B cell (primary cell): Measurements from ENCODE around the gene CEL. TPM values are rescaled to one million over a fixed set of nuclear protein-coding genes. Genes with fewer than 3 reads are reported as not detected.

Experiments
- ATAC-seq: fragments of 200-7000 bp; cut with Tn5 transposase; one replicate; pipeline ENCODE4 v1.10.0; 2021; ENCODE audit warnings: low read depth, mild to moderate bottlenecking, moderate number of reproducible peaks, moderate library complexity
- CTCF ChIA-PET: fragments of 350-600 bp; sonication (Branson Sonifier 250); formaldehyde crosslinking; loops from one replicate; lab custom pipeline; 2021; ENCODE audit warnings: antibody characterized with exemption, inconsistent platforms; lab: Charles Lee
- POLR2A ChIA-PET: fragments of 350-600 bp; sonication (Branson Sonifier 250); formaldehyde crosslinking; loops from one replicate; lab custom pipeline; 2021; ENCODE audit warnings: antibody characterized with exemption; lab: Charles Lee
- DNase-seq: peaks from one replicate; pipeline ENCODE4 v3.0.0; 2013
- H2AFZ ChIP-seq: 2 replicates; pipeline ENCODE4 v1.6.1; 2012; ENCODE audit warnings: mild to moderate bottlenecking, low read depth, low read length; ENCODE audit not compliant: insufficient read depth, poor library complexity, severe bottlenecking
- H3K27ac ChIP-seq, 2 donors: 1 replicate in 1 of 2; 2 replicates in 1 of 2; pipeline ENCODE4 v1.5.1; 2012 to 2013; ENCODE audit warnings: low read length in 2 of 2, mild to moderate bottlenecking in 2 of 2, moderate library complexity in 1 of 2
- H3K27me3 ChIP-seq, 4 experiments: fragments of 200-600 bp in 1 of 4; sonication (generic) in 1 of 4; replicated peaks in 1 of 4; 1 replicate in 2 of 4; 2 replicates in 2 of 4; pipeline versions ENCODE4 v1.6.1 to v1.7.0; 2013 to 2016; ENCODE audit warnings: low read length in 3 of 4, mild to moderate bottlenecking in 2 of 4, mixed read lengths in 1 of 4, moderate library complexity in 1 of 4; ENCODE audit not compliant: insufficient read depth in 4 of 4, control insufficient read depth in 3 of 4; ENCODE audit errors: control extremely low read depth in 1 of 4
- H3K36me3 ChIP-seq, 2 experiments: replicated peaks in 1 of 2; 1 replicate in 1 of 2; 2 replicates in 1 of 2; pipeline versions ENCODE4 v1.6.1 to v1.7.1; 2013; ENCODE audit warnings: low read length in 1 of 2; ENCODE audit not compliant: insufficient read depth in 2 of 2, control insufficient read depth in 1 of 2; ENCODE audit errors: control extremely low read depth in 1 of 2, extremely low read depth in 1 of 2
- H3K4me1 ChIP-seq, 2 donors: fragments of 200-600 bp in 1 of 2; sonication (generic) in 1 of 2; 1 replicate in 1 of 2; 2 replicates in 1 of 2; pipeline versions ENCODE4 v1.5.1 to v1.6.1; 2013 to 2017; ENCODE audit warnings: low read length in 2 of 2; ENCODE audit not compliant: control insufficient read depth in 2 of 2, insufficient read depth in 2 of 2
- H3K4me2 ChIP-seq: replicated peaks from 2 replicates; pipeline ENCODE3; 2012; ENCODE audit warnings: mild to moderate bottlenecking, low read depth, low read length; ENCODE audit not compliant: poor library complexity, severe bottlenecking
- H3K4me3 ChIP-seq, 5 experiments: fragments of 200-600 bp in 1 of 5; sonication (generic) in 1 of 5; 1 replicate in 3 of 5; 2 replicates in 2 of 5; pipeline versions ENCODE4 v1.5.1 to v1.7.0; 2011 to 2016; ENCODE audit warnings: low read length in 4 of 5, mild to moderate bottlenecking in 4 of 5, low read depth in 2 of 5, control low read depth in 1 of 5, moderate library complexity in 1 of 5; ENCODE audit not compliant: insufficient read depth in 1 of 5; ENCODE audit errors: control extremely low read depth in 1 of 5, extremely low read depth in 1 of 5
- H3K79me2 ChIP-seq: fragments of 200-600 bp; sonication (generic); one replicate; pipeline ENCODE4 v1.6.0; 2016; ENCODE audit warnings: low read length; ENCODE audit not compliant: control insufficient read depth, insufficient read depth
- H3K9ac ChIP-seq: fragments of 200-600 bp; sonication (generic); 2 replicates; pipeline ENCODE4 v1.6.1; 2017; ENCODE audit warnings: mild to moderate bottlenecking, low read length, moderate library complexity
- H3K9me3 ChIP-seq, 3 donors: one replicate each; pipeline versions ENCODE4 v1.6.1 to v1.7.1; 2013; ENCODE audit warnings: low read length in 2 of 3; ENCODE audit not compliant: control insufficient read depth in 2 of 3, insufficient read depth in 1 of 3; ENCODE audit errors: control extremely low read depth in 1 of 3
- H4K20me1 ChIP-seq: 2 replicates; pipeline ENCODE4 v1.6.0; 2012; ENCODE audit warnings: mild to moderate bottlenecking, low read length; ENCODE audit not compliant: insufficient read depth, control insufficient read depth, poor library complexity, severe bottlenecking
- H3K27ac Mint-ChIP-seq: one replicate; pipeline ENCODE4 v1.8.0; 2021; ENCODE audit warnings: mixed read lengths
- H3K27me3 Mint-ChIP-seq: one replicate; pipeline ENCODE4 v1.8.0; 2021; ENCODE audit warnings: mixed read lengths
- H3K4me1 Mint-ChIP-seq: one replicate; pipeline ENCODE4 v1.8.0; 2021; ENCODE audit warnings: mixed read lengths
- H3K4me3 Mint-ChIP-seq: one replicate; pipeline ENCODE4 v1.8.0; 2021; ENCODE audit warnings: mixed read lengths
- H3K9me3 Mint-ChIP-seq: one replicate; pipeline ENCODE4 v1.8.0; 2022; ENCODE audit warnings: mixed read lengths; ENCODE audit not compliant: insufficient read depth
- CTCF ChIP-seq: fragments of 200-600 bp; IDR thresholded peaks from one replicate; pipeline ENCODE4 v1.8.0; 2022; ENCODE audit warnings: antibody characterized with exemption, mild to moderate bottlenecking
- EZH2 ChIP-seq: IDR thresholded peaks from 2 replicates; pipeline ENCODE4 v1.6.1; 2012; ENCODE audit warnings: borderline replicate concordance, low read depth, mild to moderate bottlenecking, moderate library complexity, low read length; ENCODE audit not compliant: insufficient read depth, poor library complexity, severe bottlenecking
- WGBS: methylation state at CpG from one replicate; pipeline ENCODE4 v1.1.5; 2013; ENCODE audit warnings: missing lambda C conversion rate; ENCODE audit not compliant: insufficient coverage; 5-methylcytosine and 5-hydroxymethylcytosine counted together
- intact Hi-C: fragments of 100-400 bp; cut with micrococcal nuclease; formaldehyde crosslinking; loops from one replicate; pipeline ENCODE4 v1.10.0; 2022
- polyA plus RNA-seq: library from polyadenylated mRNA; depleted of rRNA; stranded (reverse); fragments of >200 nt; gene quantifications from 2 replicates; pipeline ENCODE4 v1.2.3, GENCODE V29; 2012
- total RNA-seq, 2 donors: library from RNA; stranded (reverse); fragments of 120-200 nt in 1 of 2; gene quantifications; 1 replicate in 1 of 2; 2 replicates in 1 of 2; pipeline versions ENCODE4 v1.2.3 to v1.2.4, GENCODE V29; 2013 to 2022

CEL gene
- total and polyA plus RNA-seq, 2 donors (not counting 1 experiment from before 2014, with no cell fraction given) = 0.51 to 0.57 TPM

- Mint-ChIP-seq H3K27ac (no peak overlapping the region), H3K4me1 (peaks cover 19% of the 10 kb centered on the region), H3K9me3 (no peaks in the 10 kb centered on the region), H3K4me3 (no peak overlapping the region), H3K27me3 (no peaks in the 10 kb centered on the region)
- Histone ChIP-seq H3K4me3 (no peak overlapping the region), H3K9ac (no peak overlapping the region), H3K9me3 (no peaks in the 10 kb centered on the region), H3K27ac (no peak overlapping the region), H4K20me1 (no peaks in the 10 kb centered on the region), H3K79me2 (no peaks in the 10 kb centered on the region), H3K4me2 (no peak overlapping the region), H3K4me1 (peaks cover 9 to 28% of the 10 kb centered on the region in 2 donors), H3K27me3 (no peaks in the 10 kb centered on the region), H2AFZ (no peak overlapping the region), H3K36me3 (peaks cover 0 to 40% of the 10 kb centered on the region in 2 experiments)
- intact Hi-C loops = no loop called here
- POLR2A ChIA-PET = no interaction called here
- 16% methylated on average over 8 of the region's 8 CpGs for WGBS
- TF ChIP-seq CTCF (no peak), EZH2 (no peak)
- no peak for ATAC-seq
- CTCF ChIA-PET = interaction anchor here (1.6 kb wide), 1 partner anchor 87 kb away, joined by 5 read pairs; no protein-coding TSS in a partner anchor
- no peak for DNase-seq
Measured at GRCh38 chr9:133057006-133057405, 4.8 kb upstream of the CEL start.

GRCh38 chr9:133057553-133057952 is 4.2 kb upstream of the CEL start:
- peaks cover 9 to 28% of the 10 kb centered on the region in 2 donors for H3K4me1 ChIP-seq
- no peaks in the 10 kb centered on the region for H3K27me3 Mint-ChIP-seq
- no peak overlapping the region for H3K4me3 ChIP-seq
- DNase-seq = no peak
- no peak overlapping the region for H3K27ac Mint-ChIP-seq
- TF ChIP-seq EZH2 (no peak), CTCF (no peak)
- H3K4me2 ChIP-seq = no peak overlapping the region
- no peak overlapping the region for H3K27ac ChIP-seq
- ChIA-PET CTCF (interaction anchor here (1.6 kb wide), 1 partner anchor 87 kb away, joined by 5 read pairs; no protein-coding TSS in a partner anchor), POLR2A (no interaction called here)
- no peaks in the 10 kb centered on the region for H3K9me3 ChIP-seq
- intact Hi-C loops = no loop called here
- no peaks in the 10 kb centered on the region for H4K20me1 ChIP-seq
- peaks cover 0 to 38% of the 10 kb centered on the region in 2 experiments for H3K36me3 ChIP-seq
- H3K4me3 Mint-ChIP-seq = no peak overlapping the region
- peaks cover 19% of the 10 kb centered on the region for H3K4me1 Mint-ChIP-seq
- H3K9me3 Mint-ChIP-seq = no peaks in the 10 kb centered on the region
- no peaks in the 10 kb centered on the region for H3K79me2 ChIP-seq
- WGBS = 83% methylated on average over 12 of the region's 12 CpGs
- H2AFZ ChIP-seq = no peak overlapping the region
- H3K27me3 ChIP-seq = no peaks in the 10 kb centered on the region
- ATAC-seq = no peak
- no peak overlapping the region for H3K9ac ChIP-seq
